ENCODE results near the gene ARFIP1.

ARFIP1 gene

DNA sequence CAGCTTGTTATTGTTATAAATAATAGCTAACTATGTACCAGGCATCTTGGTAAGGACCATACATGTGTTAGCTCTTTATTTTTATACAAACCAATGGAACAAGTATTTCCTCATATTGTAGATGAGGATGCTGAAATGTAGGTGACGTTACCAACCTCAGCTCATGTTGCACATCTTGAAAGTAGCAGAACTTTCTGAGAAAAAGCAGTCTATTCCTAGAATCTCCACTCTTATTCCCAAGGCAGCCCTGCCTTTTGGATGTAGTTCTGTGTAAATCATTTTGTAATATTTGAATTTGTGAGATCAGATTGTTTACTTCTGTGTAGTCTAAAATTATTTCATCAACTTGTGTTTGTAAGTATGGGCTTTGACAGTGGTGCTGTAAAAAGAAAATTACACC, 161.7 kb downstream of the ARFIP1 start:
- Histone ChIP-seq H3K4me2 (ENCODE audit: low read depth, low read length, poor library complexity, severe bottlenecking) (no peak overlapping the region), H3K4me3 (ENCODE audit: insufficient read depth, low read length, poor library complexity, severe bottlenecking) (no peak overlapping the region), H3K9me2 (replicated peaks; ENCODE audit: insufficient read depth, low read length) (no peaks in the 10 kb centered on the region), H3K9ac (ENCODE audit: low read length) (no peak overlapping the region), H3K27me3 (ENCODE audit: low read length) (no peaks in the 10 kb centered on the region), H3K9me3 (ENCODE audit: insufficient read depth, low read length) (no peaks in the 10 kb centered on the region), H4K20me1 (ENCODE audit: low read depth, low read length) (no peaks in the 10 kb centered on the region; the same call in 1 of the 2 replicates), H3F3A (ENCODE audit: insufficient read depth) (no peaks in the 10 kb centered on the region), H3K27ac (ENCODE audit: low read depth, low read length) (no peak overlapping the region), H3K79me2 (ENCODE audit: insufficient read depth, low read length) (no peaks in the 10 kb centered on the region), H3K36me3 (ENCODE audit: low read length) (no peaks in the 10 kb centered on the region), H2AFZ (ENCODE audit: low read depth, low read length, severe bottlenecking) (no peak overlapping the region)
- TF ChIP-seq EZH2phosphoT487 (conservative IDR thresholded peaks at IDR 0.05; ENCODE audit: low read length) (no peak), CTCF (IDR thresholded peaks at IDR 0.05; ENCODE audit: insufficient read depth, low read length, poor library complexity, severe bottlenecking) (no peak)

GRCh38 chr4:152942346-152942745, 162.6 kb downstream of the ARFIP1 start:
- no peak overlapping the region for H3K4me2 ChIP-seq (ENCODE audit: low read depth, low read length, poor library complexity, severe bottlenecking)
- H3F3A ChIP-seq (ENCODE audit: insufficient read depth): no peaks in the 10 kb centered on the region
- H4K20me1 ChIP-seq (ENCODE audit: low read depth, low read length): no peaks in the 10 kb centered on the region; the same call in 1 of the 2 replicates
- no peak for TF ChIP-seq EZH2phosphoT487 (conservative IDR thresholded peaks at IDR 0.05; ENCODE audit: low read length)
- TF ChIP-seq CTCF (IDR thresholded peaks at IDR 0.05; ENCODE audit: insufficient read depth, low read length, poor library complexity, severe bottlenecking): no peak
- H3K4me3 ChIP-seq (ENCODE audit: insufficient read depth, low read length, poor library complexity, severe bottlenecking): no peak overlapping the region
- H3K27me3 ChIP-seq (ENCODE audit: low read length): no peaks in the 10 kb centered on the region
- no peaks in the 10 kb centered on the region for H3K9me3 ChIP-seq (ENCODE audit: insufficient read depth, low read length)
- H3K9ac ChIP-seq (ENCODE audit: low read length): no peak overlapping the region
- H3K9me2 ChIP-seq (replicated peaks; ENCODE audit: insufficient read depth, low read length): no peaks in the 10 kb centered on the region
- no peaks in the 10 kb centered on the region for H3K36me3 ChIP-seq (ENCODE audit: low read length)
- no peak overlapping the region for H2AFZ ChIP-seq (ENCODE audit: low read depth, low read length, severe bottlenecking)
- no peak overlapping the region for H3K27ac ChIP-seq (ENCODE audit: low read depth, low read length)
- H3K79me2 ChIP-seq (ENCODE audit: insufficient read depth, low read length): no peaks in the 10 kb centered on the region

GRCh38 chr4:152943672-152944071, 163.9 kb downstream of the ARFIP1 start:
- Histone ChIP-seq H4K20me1 (ENCODE audit: low read depth, low read length) (no peaks in the 10 kb centered on the region), H3F3A (ENCODE audit: insufficient read depth) (no peaks in the 10 kb centered on the region), H3K4me3 (ENCODE audit: insufficient read depth, low read length, poor library complexity, severe bottlenecking) (no peak overlapping the region), H3K9me3 (ENCODE audit: insufficient read depth, low read length) (no peaks in the 10 kb centered on the region), H3K27me3 (ENCODE audit: low read length) (no peaks in the 10 kb centered on the region), H2AFZ (ENCODE audit: low read depth, low read length, severe bottlenecking) (no peak overlapping the region), H3K36me3 (ENCODE audit: low read length) (no peaks in the 10 kb centered on the region), H3K9me2 (replicated peaks; ENCODE audit: insufficient read depth, low read length) (no peaks in the 10 kb centered on the region), H3K79me2 (ENCODE audit: insufficient read depth, low read length) (no peaks in the 10 kb centered on the region), H3K27ac (ENCODE audit: low read depth, low read length) (no peak overlapping the region), H3K4me2 (ENCODE audit: low read depth, low read length, poor library complexity, severe bottlenecking) (no peak overlapping the region), H3K9ac (ENCODE audit: low read length) (no peak overlapping the region)
- no peak for TF ChIP-seq EZH2phosphoT487 (conservative IDR thresholded peaks at IDR 0.05; ENCODE audit: low read length)
- no peak for TF ChIP-seq CTCF (IDR thresholded peaks at IDR 0.05; ENCODE audit: insufficient read depth, low read length, poor library complexity, severe bottlenecking)

Measured in SU-DHL-6 (cell line).